ENCODE measurements around the gene ERF.
A peak's percentile ranks its signal among the peaks of the same experiment; 100 is the strongest.

ERF gene

GRCh38 chr19:42254850-42255765 is at the start of gene ERF:
Gene ERF, minus strand, starts transcription at chr19:42255128. Its CDS starts 129 bp downstream, at chr19:42254999.
- Histone ChIP-seq H3K36me3 (ENCODE audit: control insufficient read depth, insufficient read depth, low read length) (peaks cover 4% of the 10 kb centered on the region), H3K9me3 (ENCODE audit: control insufficient read depth, insufficient read depth, low read length) (no peaks in the 10 kb centered on the region), H3K4me1 (ENCODE audit: control insufficient read depth, insufficient read depth, low read length) (peaks cover 7% of the 10 kb centered on the region)

DNA sequence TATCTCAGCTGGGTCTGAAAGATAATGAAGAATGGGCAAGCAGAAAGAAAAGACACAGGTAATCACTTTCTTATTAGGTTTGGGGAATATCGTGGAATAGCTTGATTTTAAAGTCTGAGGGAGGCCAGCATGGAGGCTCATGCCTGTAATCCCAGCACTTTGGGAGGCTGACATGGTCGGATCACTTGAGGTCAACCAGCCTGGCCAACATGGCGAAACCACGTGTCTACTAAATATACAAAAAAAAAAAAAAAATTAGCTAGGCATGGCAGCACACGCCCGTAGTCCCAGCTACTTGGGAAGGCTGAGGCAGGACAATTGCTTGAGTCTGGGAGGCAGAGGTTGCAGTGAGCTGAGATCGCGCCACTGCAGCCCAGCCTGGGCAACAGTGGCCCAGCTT is 48.9 kb upstream of the ERF start:
- peaks cover 8% of the 10 kb centered on the region for H3K4me1 ChIP-seq (ENCODE audit: control insufficient read depth, insufficient read depth, low read length)
- no peak overlapping the region for H3K9ac ChIP-seq (ENCODE audit: low read depth, low read length)
- H3K4me3 ChIP-seq (ENCODE audit: low read depth, low read length), result no peak overlapping the region
- H3K27me3 ChIP-seq (ENCODE audit: control insufficient read depth, insufficient read depth, low read length), result no peaks in the 10 kb centered on the region
- H3K36me3 ChIP-seq (ENCODE audit: control insufficient read depth, insufficient read depth, low read length), result no peaks in the 10 kb centered on the region
- H3K9me3 ChIP-seq (ENCODE audit: control insufficient read depth, insufficient read depth, low read length), result no peaks in the 10 kb centered on the region

More at GRCh38 chr19:42254850-42255765, at the start of gene ERF:
- Histone ChIP-seq H3K4me3 (ENCODE audit: low read depth, low read length) (peak within 1 kb of the TSS; percentile 80), H3K9ac (ENCODE audit: low read depth, low read length) (peak within 1 kb of the TSS; percentile 54), H3K27me3 (ENCODE audit: control insufficient read depth, insufficient read depth, low read length) (no peaks in the 10 kb centered on the region)

- peaks cover 8% of the 10 kb centered on the region for H3K4me1 ChIP-seq (ENCODE audit: control insufficient read depth, insufficient read depth, low read length)
- no peaks in the 10 kb centered on the region for H3K9me3 ChIP-seq (ENCODE audit: control insufficient read depth, insufficient read depth, low read length)
- no peak overlapping the region for H3K9ac ChIP-seq (ENCODE audit: low read depth, low read length)
- no peaks in the 10 kb centered on the region for H3K36me3 ChIP-seq (ENCODE audit: control insufficient read depth, insufficient read depth, low read length)
- H3K4me3 ChIP-seq (ENCODE audit: low read depth, low read length), result peak overlapping the region; percentile 84
- H3K27me3 ChIP-seq (ENCODE audit: control insufficient read depth, insufficient read depth, low read length), result no peaks in the 10 kb centered on the region
Measured at GRCh38 chr19:42303101-42303464, 48.2 kb upstream of the ERF start.

DNA sequence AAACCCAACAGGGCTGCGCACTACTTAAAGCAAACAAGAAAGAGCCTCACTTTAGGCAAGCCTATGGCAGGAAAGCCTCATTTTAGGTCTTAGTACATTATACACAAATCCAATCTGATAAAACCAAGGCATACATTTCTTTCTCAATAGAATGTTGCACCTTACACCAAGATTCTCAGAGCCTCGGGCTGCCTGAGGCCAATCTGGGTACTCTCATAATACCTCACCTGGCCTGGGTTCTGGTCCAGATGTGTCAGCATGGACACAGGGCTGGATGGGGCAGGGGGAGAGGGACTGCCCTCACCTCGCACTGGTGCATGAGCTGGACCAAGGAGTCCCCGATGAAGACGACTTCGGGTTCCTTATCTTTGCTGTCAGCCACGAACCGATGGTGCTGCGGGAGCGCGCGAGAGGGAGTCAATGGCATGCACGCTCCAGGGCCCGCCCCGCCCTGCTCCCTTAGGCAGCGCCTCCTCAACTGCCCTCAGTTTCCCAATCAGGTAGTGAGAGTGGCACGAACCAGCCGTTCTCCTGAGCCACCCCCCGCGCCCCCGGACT is 46.8 kb upstream of the ERF start, which contains the start of gene PRR19:
TSS of gene PRR19 (plus strand) at position 487 of the 558 bp plus-strand sequence. CDS start 7,453 bp downstream, outside the sequence.
- Histone ChIP-seq H3K4me1 (ENCODE audit: control insufficient read depth, insufficient read depth, low read length) (peaks cover 8% of the 10 kb centered on the region), H3K36me3 (ENCODE audit: control insufficient read depth, insufficient read depth, low read length) (peaks cover 5% of the 10 kb centered on the region), H3K9me3 (ENCODE audit: control insufficient read depth, insufficient read depth, low read length) (no peaks in the 10 kb centered on the region), H3K9ac (ENCODE audit: low read depth, low read length) (peak within 1 kb of the TSS; percentile 85), H3K27me3 (ENCODE audit: control insufficient read depth, insufficient read depth, low read length) (no peaks in the 10 kb centered on the region), H3K4me3 (ENCODE audit: low read depth, low read length) (peak within 1 kb of the TSS; percentile 84)

DNA sequence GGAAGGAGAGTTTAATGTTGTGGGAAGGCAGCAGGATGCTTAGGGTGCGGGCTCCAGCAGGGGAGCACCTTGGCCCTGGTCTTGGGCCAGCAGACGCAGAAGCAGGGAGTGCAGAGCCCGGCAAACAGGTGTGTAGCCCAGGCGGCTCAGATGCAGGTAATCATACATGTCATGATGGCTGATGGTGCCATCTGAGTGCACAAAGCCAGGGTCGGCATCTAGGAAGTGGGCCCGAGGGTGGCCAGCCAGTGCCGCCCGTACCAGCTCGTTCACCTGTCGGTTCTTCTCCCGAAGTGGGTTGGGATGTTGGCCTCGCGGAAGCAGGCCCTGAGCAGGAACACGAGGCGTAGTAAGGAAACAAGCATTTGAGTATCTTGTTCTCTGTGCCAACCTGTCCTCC is 42.1 kb upstream of the ERF start:
- H3K4me3 ChIP-seq (ENCODE audit: low read depth, low read length), result no peak overlapping the region
- no peak overlapping the region for H3K9ac ChIP-seq (ENCODE audit: low read depth, low read length)
- H3K4me1 ChIP-seq (ENCODE audit: control insufficient read depth, insufficient read depth, low read length), result peaks cover 10% of the 10 kb centered on the region
- no peaks in the 10 kb centered on the region for H3K27me3 ChIP-seq (ENCODE audit: control insufficient read depth, insufficient read depth, low read length)
- H3K36me3 ChIP-seq (ENCODE audit: control insufficient read depth, insufficient read depth, low read length), result peaks cover 35% of the 10 kb centered on the region
- no peaks in the 10 kb centered on the region for H3K9me3 ChIP-seq (ENCODE audit: control insufficient read depth, insufficient read depth, low read length)

DNA sequence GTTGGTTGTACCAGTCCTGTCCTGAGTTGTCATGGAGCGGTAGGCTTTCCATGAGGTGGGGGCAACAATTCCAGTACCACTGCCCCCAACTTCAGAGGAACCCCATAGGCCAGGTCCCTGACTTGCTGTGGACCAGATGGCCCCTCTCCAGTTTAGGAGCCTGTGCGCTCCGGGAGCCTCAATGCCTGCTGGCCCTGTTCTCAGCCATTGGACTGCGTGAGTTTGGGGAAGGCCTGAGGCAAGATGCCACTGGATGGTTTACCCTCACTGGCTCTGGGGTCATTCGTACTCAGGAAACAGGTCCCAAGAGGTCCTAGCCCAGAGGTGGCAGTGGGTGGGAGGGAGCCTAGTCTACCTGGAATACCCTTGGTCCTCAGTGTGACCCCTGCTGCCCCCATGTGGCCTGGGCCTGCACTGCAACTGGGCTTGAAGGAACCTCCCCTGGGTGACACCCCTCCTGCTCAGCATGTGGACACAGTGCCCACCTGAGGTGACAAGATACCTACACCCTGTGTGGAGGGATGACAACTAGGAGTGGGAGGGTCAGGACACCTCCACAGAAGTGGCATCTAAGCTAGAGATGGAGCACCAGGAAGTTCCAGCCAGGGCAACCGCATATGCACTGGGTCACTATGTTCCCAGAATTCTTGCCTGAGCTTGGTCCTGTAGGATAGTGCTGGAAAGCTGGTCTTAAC is 41.0 kb upstream of the ERF start:
- Histone ChIP-seq H3K4me3 (ENCODE audit: low read depth, low read length) (no peak overlapping the region), H3K36me3 (ENCODE audit: control insufficient read depth, insufficient read depth, low read length) (peaks cover 39% of the 10 kb centered on the region), H3K27me3 (ENCODE audit: control insufficient read depth, insufficient read depth, low read length) (no peaks in the 10 kb centered on the region), H3K9ac (ENCODE audit: low read depth, low read length) (no peak overlapping the region), H3K4me1 (ENCODE audit: control insufficient read depth, insufficient read depth, low read length) (peaks cover 5% of the 10 kb centered on the region), H3K9me3 (ENCODE audit: control insufficient read depth, insufficient read depth, low read length) (no peaks in the 10 kb centered on the region)

- Histone ChIP-seq H3K27me3 (ENCODE audit: control insufficient read depth, insufficient read depth, low read length) (no peaks in the 10 kb centered on the region), H3K4me1 (ENCODE audit: control insufficient read depth, insufficient read depth, low read length) (peaks cover 5% of the 10 kb centered on the region), H3K36me3 (ENCODE audit: control insufficient read depth, insufficient read depth, low read length) (peaks cover 45% of the 10 kb centered on the region), H3K4me3 (ENCODE audit: low read depth, low read length) (no peak overlapping the region), H3K9me3 (ENCODE audit: control insufficient read depth, insufficient read depth, low read length) (no peaks in the 10 kb centered on the region), H3K9ac (ENCODE audit: low read depth, low read length) (no peak overlapping the region)
Measured at GRCh38 chr19:42295342-42295741, 40.4 kb upstream of the ERF start.

DNA sequence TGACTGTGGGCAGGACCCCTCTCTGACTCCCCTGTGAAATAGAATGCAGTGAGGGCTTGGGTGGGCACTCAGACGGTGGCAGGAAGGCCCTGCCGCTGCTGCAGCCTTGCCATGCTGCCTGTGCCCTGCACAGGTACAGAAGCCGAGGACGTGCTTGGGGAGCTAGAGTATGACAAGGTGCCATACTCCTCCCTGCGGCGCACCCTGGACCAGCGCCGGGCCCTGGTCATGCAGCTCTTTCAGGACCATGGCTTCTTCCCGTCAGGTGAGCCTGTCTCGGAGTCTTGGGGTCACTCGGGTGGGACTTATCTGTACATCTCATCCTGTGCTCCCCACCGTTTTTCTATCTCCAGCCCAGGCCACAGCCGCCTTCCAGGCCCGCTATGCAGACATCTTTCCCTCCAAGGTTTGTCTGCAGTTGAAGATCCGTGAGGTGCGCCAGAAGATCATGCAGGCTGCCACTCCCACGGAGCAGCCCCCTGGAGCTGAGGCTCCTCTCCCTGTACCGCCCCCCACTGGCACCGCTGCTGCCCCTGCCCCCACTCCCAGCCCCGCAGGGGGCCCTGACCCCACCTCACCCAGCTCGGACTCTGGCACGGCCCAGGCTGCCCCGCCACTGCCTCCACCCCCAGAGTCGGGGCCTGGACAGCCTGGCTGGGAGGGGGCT is 39.7 kb upstream of the ERF start:
- Histone ChIP-seq H3K4me1 (ENCODE audit: control insufficient read depth, insufficient read depth, low read length) (peaks cover 5% of the 10 kb centered on the region), H3K9me3 (ENCODE audit: control insufficient read depth, insufficient read depth, low read length) (no peaks in the 10 kb centered on the region), H3K27me3 (ENCODE audit: control insufficient read depth, insufficient read depth, low read length) (no peaks in the 10 kb centered on the region), H3K36me3 (ENCODE audit: control insufficient read depth, insufficient read depth, low read length) (peaks cover 51% of the 10 kb centered on the region), H3K9ac (ENCODE audit: low read depth, low read length) (no peak overlapping the region), H3K4me3 (ENCODE audit: low read depth, low read length) (no peak overlapping the region)

DNA sequence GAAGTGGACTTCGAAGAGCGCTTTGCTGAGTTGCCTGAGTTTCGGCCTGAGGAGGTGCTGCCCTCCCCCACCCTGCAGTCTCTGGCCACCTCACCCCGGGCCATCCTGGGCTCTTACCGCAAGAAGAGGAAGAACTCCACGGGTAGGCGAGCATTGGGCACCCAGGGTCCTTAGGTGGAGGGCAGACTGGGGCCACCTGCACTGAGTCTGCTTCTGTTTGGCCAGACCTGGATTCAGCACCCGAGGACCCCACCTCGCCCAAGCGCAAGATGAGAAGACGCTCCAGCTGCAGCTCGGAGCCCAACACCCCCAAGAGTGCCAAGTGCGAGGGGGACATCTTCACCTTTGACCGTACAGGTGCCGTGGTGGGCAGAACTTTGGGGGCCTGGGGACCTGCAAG is 39.0 kb upstream of the ERF start:
- Histone ChIP-seq H3K9me3 (ENCODE audit: control insufficient read depth, insufficient read depth, low read length) (no peaks in the 10 kb centered on the region), H3K4me3 (ENCODE audit: low read depth, low read length) (no peak overlapping the region), H3K36me3 (ENCODE audit: control insufficient read depth, insufficient read depth, low read length) (peaks cover 57% of the 10 kb centered on the region), H3K9ac (ENCODE audit: low read depth, low read length) (no peak overlapping the region), H3K27me3 (ENCODE audit: control insufficient read depth, insufficient read depth, low read length) (no peaks in the 10 kb centered on the region), H3K4me1 (ENCODE audit: control insufficient read depth, insufficient read depth, low read length) (peaks cover 5% of the 10 kb centered on the region)

DNA sequence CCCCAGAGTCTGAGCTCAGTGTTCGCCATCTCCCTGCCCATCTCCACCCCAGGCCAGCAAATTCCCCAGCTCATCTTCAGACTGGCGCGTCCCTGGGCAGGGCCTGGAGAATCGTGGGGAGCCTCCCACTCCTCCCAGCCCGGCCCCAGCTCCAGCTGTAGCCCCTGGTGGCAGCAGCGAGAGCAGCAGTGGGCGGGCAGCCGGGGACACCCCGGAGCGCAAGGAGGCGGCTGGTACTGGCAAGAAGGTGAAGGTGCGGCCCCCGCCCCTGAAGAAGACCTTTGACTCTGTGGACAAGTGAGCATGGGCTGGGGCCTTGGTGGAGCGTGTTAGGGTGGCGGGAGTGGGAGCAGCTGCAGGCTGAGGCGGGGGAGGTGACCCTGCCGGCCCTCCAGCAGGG is 38.6 kb upstream of the ERF start:
- no peaks in the 10 kb centered on the region for H3K9me3 ChIP-seq (ENCODE audit: control insufficient read depth, insufficient read depth, low read length)
- no peak overlapping the region for H3K4me3 ChIP-seq (ENCODE audit: low read depth, low read length)
- peaks cover 5% of the 10 kb centered on the region for H3K4me1 ChIP-seq (ENCODE audit: control insufficient read depth, insufficient read depth, low read length)
- H3K9ac ChIP-seq (ENCODE audit: low read depth, low read length), result no peak overlapping the region
- H3K27me3 ChIP-seq (ENCODE audit: control insufficient read depth, insufficient read depth, low read length), result no peaks in the 10 kb centered on the region
- H3K36me3 ChIP-seq (ENCODE audit: control insufficient read depth, insufficient read depth, low read length), result peaks cover 60% of the 10 kb centered on the region

DNA sequence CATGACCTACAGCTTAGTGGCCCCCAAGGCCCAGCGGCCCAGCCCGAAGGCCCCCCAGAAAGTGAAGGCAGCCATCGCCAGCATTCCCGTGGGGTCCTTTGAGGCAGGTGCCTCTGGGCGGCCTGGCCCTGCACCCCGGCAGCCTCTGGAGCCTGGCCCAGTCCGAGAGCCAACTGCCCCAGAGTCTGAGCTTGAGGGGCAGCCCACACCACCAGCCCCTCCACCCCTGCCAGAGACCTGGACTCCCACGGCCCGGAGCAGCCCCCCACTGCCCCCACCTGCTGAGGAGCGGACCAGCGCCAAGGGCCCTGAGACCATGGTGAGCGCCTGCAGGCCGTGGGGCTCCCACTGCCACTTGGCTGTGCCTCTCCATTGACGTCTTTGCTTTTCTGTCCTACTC is 38.0 kb upstream of the ERF start:
- peaks cover 65% of the 10 kb centered on the region for H3K36me3 ChIP-seq (ENCODE audit: control insufficient read depth, insufficient read depth, low read length)
- H3K4me1 ChIP-seq (ENCODE audit: control insufficient read depth, insufficient read depth, low read length), result peaks cover 5% of the 10 kb centered on the region
- no peaks in the 10 kb centered on the region for H3K27me3 ChIP-seq (ENCODE audit: control insufficient read depth, insufficient read depth, low read length)
- no peaks in the 10 kb centered on the region for H3K9me3 ChIP-seq (ENCODE audit: control insufficient read depth, insufficient read depth, low read length)
- H3K4me3 ChIP-seq (ENCODE audit: low read depth, low read length), result no peak overlapping the region
- H3K9ac ChIP-seq (ENCODE audit: low read depth, low read length), result no peak overlapping the region
